Lower leg skin (tissue), 3 donors: ENCODE measurements around the gene CPSF7.

Source experiments
- POLR2A ChIP-seq, 2 donors: fragments of 450-650 bp; IDR thresholded peaks; one replicate each; pipeline ENCODE4 v1.6.1; 2016 to 2017; ENCODE audit warnings: antibody characterized with exemption in 2 of 2, mild to moderate bottlenecking in 1 of 2, moderate library complexity in 1 of 2
- TF ChIP-seq, protein P1 (sequence below), 3 donors: fragments of 450-650 bp; IDR thresholded peaks; one replicate each; pipeline ENCODE4 v1.5.1; 2016; ENCODE audit warnings: antibody characterized with exemption in 3 of 3, mild to moderate bottlenecking in 3 of 3, moderate library complexity in 2 of 3

DNA sequence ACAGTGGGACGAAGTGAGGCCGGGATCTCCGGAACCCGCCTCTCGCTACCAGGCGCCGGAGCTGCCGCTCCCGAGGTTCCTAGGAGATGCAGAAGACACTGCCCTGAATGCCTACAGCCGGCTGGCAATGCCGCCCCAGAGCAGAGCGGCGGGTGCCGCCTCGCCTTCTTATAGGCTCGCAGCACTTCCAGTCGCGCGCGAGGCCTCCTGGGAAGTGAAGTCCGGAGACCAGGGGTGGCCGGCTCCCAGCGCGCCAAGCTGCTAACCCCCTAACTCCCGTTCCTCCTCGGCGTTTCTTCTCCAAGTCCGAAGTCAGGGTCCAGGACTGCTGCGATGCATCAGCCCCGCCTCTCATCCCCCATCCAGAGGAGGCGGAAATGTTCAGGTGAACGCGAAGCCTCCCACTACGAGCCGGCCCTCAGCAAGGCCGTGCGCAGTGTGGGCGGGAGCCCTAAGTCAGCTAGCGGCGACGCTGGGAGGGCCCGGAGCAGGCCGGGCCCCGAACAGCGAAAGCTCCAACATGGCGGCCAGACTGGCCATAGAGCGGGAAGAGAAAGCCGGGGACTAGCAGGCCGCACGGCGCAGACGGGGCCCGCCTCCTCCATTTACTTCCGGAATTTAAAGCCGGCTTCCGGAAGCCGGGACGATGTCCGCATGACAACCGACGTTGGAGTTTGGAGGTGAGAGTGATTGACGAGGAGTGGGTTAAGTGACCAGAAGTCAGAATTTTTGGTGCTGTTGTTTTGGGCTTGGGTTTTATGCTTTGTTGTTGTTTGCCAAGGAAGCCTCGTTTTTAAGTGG lies 67.8 kb downstream of the CPSF7 start, which contains the start of the genes CYB561A3 and TMEM138:
- TF ChIP-seq, protein P1, sequence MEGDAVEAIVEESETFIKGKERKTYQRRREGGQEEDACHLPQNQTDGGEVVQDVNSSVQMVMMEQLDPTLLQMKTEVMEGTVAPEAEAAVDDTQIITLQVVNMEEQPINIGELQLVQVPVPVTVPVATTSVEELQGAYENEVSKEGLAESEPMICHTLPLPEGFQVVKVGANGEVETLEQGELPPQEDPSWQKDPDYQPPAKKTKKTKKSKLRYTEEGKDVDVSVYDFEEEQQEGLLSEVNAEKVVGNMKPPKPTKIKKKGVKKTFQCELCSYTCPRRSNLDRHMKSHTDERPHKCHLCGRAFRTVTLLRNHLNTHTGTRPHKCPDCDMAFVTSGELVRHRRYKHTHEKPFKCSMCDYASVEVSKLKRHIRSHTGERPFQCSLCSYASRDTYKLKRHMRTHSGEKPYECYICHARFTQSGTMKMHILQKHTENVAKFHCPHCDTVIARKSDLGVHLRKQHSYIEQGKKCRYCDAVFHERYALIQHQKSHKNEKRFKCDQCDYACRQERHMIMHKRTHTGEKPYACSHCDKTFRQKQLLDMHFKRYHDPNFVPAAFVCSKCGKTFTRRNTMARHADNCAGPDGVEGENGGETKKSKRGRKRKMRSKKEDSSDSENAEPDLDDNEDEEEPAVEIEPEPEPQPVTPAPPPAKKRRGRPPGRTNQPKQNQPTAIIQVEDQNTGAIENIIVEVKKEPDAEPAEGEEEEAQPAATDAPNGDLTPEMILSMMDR (IDR thresholded peaks at IDR 0.05), result no peak
- TF ChIP-seq POLR2A (IDR thresholded peaks at IDR 0.05), result no peak
